Esophagus muscularis mucosa (tissue), 4 donors: ENCODE measurements around the gene TBL3.
"Not testable (repeated sequence)": the region's sequence is repeated elsewhere in the genome, so short reads cannot be mapped to it uniquely, and the experiment has no call there.

ENCODE experiments used
- CTCF ChIP-seq, 3 experiments: fragments of 200-600 bp in 2 of 3; fragments of 450-650 bp in 1 of 3; sonication (generic) in 2 of 3; IDR thresholded peaks; one replicate each; pipeline ENCODE4 v1.5.1; 2017 to 2019; ENCODE audit warnings: antibody characterized with exemption in 3 of 3, mild to moderate bottlenecking in 2 of 3, moderate library complexity in 1 of 3
- EP300 ChIP-seq: sonication (generic); formaldehyde crosslinking; IDR thresholded peaks from one replicate; pipeline ENCODE4 v1.6.1; 2017; ENCODE audit warnings: antibody characterized with exemption
- POLR2A ChIP-seq: fragments of 450-650 bp; IDR thresholded peaks from one replicate; pipeline ENCODE4 v1.6.1; 2017; ENCODE audit warnings: antibody characterized with exemption, moderate library complexity, mild to moderate bottlenecking, low read depth

- not testable (repeated sequence) for TF ChIP-seq CTCF (IDR thresholded peaks at IDR 0.05); POLR2A; EP300
Observed at GRCh38 chr16:2011726-2012125, 39.9 kb downstream of the TBL3 start.
